ENCODE measurements around the gene NPR2. TPM values are rescaled to one million over a fixed set of nuclear protein-coding genes. Genes with fewer than 3 reads are reported as not detected.

Gene NPR2
- total RNA-seq, 1 donor from 2014 or later, result 24.5 TPM

DNA sequence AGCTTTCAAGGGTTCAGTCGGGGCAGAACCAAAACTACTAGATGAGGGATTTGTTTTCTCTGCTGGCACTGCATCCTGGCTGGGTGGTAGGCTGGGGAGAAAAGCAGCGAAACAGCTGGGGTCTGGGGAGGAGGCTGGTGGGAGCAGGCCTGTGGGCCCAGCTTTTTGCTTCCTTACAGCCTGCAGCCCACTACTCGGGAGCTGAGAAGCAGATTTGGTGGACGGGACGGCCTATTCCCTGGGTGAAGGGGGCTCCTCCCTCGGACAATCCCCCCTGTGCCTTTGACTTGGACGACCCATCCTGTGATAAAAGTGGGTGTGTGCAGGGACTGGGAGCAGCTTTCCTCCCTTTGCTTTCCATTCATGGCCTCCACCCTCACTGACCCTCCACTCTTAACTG is 9.1 kb downstream of the NPR2 start:
- DNase-seq, result no peak

DNA sequence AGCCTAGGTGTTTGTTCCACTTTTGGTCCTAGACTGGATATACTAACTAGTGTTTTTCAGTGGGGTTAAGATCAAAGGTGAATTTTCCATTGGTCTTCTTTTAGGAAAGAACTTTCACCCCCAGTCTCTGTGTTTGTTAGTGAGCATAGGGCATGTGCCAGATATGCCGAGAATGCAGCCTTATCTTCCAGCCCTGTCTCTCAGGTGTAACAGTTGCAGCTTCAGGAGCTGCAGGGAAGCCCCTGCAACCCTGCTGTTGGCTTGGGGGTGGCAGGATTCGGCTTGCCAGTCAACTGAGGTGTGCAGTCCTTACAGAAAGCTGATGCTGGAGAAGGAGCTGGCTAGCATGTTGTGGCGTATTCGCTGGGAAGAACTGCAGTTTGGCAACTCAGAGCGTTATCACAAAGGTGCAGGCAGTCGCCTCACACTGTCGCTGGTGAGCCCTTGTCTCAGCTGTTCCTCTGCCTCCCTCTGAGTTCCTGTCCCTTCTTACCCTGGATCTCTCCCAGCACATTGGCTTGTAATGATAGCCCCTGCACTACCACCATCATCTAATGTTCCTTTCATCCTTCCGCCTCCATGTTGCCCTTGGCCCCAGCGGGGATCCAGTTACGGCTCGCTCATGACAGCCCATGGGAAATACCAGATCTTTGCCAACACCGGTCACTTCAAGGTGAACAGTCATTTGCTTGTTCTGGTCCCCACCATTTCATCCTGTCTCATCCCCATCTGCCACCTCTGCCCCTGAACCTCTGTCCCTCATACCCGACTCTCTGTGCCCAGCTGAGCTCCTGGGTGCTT is 10.1 kb downstream of the NPR2 start:
- DNase-seq, result no peak

DNA sequence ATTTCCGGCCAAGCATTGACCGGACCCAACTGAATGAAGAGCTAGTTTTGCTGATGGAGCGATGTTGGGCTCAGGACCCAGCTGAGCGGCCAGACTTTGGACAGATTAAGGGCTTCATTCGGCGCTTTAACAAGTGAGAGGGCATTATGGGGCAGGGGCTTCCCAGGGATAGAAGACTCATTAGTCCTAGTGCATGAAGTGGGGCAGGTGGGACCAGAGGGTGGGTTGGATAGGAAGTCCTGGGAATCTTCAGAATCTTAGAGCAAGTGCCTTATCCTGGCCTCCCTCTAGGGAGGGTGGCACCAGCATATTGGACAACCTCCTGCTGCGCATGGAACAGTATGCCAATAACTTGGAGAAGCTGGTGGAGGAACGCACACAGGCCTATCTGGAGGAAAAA is 14.7 kb downstream of the NPR2 start:
- no peak for DNase-seq

DNA sequence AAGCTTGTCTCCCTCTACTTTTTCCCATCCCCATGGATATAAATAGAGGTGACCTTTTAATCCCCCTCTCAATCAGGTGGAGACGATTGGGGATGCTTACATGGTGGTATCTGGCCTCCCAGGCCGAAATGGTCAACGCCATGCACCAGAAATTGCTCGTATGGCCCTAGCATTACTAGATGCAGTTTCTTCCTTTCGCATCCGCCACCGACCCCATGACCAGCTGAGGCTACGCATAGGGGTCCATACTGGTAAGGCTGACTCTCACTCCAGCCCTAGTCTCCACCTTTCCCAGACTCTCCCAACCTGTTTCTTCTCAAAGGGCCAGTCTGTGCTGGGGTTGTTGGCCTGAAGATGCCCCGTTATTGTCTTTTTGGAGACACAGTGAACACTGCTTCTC is 17.0 kb downstream of the NPR2 start:
- DNase-seq, result no peak

DNA sequence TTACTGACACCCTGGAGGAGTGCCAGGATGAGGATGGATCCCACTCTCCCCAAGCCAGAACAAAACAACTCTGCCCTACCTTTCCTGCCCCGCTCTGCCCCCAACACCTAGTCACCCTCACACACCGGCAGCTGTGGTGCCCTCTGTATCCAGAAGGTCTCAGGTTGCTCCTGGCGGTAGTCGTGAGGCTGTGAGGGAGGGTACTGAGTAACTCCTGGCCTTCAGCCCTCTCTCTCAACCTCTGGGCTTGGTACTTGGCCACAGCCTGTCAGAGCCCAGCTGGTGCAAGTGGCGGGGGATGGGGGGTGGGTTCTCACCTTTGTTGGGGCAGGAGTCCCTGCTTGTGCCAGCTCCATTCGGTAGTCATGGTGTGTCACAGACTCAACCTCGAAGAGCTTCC is 18.7 kb downstream of the NPR2 start:
- DNase-seq, result no peak

DNA sequence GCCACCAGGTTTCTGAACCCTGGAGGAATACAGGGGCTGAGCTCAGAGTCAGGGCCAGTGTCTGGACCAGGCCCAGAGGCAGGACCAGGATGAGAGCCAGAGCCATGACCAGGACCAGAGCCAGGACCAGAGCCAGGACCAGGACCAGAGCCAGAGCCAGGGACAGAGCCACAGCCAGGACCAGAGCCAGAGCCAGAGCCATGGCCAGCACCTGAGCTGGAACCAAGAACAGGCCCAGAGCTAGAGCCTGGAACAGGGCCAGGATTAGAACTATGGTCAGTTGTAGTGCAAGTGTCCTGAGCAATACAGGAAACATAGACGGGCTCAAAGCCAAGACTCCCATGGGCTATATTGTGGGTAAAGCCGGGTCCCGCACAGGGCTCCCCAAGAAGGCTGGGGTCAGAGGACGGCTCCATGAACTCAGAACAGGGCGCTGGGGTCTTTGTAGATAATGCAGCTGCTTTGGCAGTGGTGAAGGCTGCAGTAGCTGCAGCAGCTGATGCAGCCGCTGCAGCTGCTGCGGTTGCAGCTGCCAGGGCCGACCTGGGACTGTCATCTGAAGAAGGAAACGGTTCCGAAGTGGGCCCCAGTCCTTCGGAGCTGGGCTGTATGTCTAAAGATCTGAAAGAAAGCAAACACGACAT is 20.1 kb downstream of the NPR2 start:
- DNase-seq, result no peak

DNA sequence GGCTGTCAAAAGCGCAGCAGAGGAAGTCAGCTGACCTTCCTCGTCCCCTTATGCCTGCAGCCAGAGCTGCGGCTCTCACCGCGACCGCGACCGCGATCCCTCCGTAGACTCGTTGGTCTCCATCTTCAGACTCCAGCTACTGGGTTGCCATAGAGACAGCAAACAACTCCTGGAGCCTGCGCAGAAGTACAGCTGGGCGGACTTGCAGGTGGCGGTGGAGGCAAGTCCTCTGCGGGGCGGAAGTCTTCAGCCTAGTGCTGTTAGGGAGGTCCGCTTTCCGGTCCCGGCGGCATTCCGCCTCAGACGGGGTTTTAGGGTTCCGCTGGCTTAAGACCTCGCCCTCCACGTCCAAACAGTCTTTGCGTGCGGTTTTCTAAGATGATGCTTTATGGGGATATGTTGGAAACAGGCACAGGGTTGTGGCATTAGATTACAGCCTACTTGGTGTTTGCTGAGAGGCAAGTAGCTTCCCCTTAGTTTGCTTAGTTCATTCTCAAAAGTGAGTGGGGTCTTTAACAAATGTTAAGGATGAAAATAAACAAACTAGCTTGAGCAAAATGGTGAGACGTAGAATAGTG is 20.7 kb downstream of the NPR2 start, which contains the start of gene SPAG8:
Gene SPAG8 (minus strand): TSS at position 238 of the 578 bp plus-strand sequence. CDS start 115 bp downstream, at position 123.
- DNase-seq, result peak; percentile 98

DNA sequence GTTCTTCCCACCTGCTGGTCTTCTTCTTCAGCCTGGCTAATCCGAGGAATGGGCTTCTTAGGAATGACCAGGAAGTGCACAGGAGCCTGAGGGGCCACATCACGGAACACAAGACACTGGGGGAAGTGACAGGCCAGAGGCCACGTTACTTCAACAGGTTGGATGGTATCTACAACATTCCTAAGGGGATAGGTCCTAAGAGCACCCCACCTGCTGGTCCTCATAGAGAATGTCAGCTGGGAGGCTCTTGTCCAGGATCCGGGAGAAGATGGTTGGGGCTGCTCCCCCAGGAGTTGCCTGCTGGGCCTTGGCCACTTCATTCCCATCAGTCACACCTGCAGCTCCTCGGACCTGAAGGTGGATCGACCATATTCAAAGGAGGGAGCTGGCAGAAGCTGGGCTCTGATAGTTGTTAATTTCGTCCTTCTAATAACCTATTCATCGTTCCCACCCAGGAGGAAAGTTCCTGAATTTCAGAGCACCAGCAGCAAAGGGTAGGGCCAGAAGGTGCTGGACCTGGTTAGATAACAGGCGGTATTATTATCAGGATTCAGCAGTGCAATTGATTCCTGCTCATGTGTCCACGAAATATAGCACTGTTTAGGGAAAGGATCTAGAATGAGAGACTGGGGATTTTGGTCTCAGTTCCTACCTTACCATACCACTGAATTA is 22.2 kb downstream of the NPR2 start:
- DNase-seq, result no peak

DNA sequence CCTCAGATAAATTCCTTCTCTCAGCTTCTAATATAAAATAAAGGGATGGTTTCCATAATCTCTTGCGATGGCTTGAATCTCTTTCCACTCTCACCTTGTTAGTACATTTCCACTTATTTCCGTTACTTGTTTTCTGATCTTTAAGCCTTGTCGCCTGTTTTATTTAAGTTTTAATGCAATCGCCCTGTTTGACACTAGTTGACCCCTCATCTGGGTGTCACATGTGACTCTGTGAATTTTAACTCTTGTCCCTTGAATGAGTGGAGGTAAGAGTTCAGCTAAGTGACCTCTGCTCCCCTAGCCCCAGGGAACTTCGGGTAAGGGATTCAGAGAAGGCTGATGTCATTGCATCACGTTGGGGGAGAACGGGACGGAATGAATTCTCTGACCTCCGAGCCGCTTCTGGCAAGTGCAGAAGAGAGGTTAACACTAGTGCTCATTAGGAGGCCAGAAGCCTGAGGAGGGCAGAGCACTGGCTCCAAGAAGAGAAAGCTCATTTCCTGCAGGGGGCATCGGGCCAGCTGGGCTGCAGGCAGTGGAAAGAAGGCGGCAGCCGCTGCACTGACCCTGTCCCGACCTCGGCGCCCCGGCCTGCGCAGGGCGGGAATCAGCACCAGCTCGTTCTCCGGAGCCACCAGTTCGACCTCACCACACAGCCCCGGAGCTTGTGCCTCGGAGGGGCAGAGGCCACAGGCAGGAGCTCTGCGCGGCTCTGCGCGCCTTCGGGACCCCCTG is 22.9 kb downstream of the NPR2 start:
- peak; percentile 84 for DNase-seq

DNA sequence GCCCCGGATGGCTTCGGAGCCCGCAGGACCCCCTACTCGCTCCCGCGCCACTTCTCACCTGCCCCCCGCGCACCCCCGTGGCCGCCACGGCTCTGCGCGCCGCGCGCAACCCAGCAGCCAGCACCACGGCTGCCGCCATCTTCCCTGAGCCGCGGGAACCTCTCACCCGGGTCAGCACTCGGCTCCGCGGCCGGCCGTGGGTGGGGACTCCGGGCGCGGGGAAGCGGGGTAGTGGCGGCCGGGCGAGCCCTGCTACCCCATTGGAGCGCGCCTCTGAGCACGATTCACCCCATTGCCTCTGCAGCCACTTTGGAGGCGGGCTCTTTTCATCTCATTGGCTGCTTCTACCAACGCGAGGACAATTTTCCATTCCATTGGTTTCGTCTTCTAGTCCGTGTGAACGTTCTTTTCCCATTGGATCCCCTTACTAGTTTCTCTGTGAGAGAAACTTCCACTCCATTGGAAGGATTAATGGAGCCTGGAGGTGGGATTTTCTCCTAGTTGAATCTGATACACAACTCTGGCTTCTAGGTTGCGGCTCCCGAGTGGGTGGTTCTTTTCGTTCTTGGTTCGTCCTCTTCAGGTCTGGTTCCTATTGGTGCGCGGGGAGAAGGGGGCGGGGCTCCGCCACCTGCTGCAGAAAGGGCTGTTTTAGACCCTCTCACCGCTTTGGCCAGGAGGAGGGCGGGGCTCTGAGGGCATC is 23.6 kb downstream of the NPR2 start, which contains the start of gene HINT2:
Gene HINT2 (minus strand): TSS at position 202 of the 703 bp plus-strand sequence. CDS start 63 bp downstream, at position 139.
- DNase-seq, result peak; percentile 99

DNA sequence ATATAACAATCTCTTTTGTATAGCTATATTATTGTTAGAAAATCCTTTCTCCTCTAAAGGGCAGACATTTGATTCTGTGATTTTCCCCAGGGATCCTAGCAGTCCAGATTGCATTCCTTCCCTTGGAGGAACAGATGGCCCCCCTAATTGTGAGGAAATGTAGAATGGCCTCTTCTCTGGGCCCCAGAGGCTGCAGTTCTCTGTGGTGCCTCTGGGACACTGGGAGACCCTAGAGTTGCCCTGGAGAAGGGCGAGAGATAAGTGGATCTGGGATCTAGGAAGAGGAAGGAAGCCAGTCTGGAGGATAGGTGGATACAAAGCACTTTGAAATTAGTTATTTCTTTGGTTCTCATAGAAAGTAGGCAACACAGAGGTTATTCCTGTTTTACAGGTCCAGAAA is 25.3 kb downstream of the NPR2 start:
- DNase-seq, result no peak

DNA sequence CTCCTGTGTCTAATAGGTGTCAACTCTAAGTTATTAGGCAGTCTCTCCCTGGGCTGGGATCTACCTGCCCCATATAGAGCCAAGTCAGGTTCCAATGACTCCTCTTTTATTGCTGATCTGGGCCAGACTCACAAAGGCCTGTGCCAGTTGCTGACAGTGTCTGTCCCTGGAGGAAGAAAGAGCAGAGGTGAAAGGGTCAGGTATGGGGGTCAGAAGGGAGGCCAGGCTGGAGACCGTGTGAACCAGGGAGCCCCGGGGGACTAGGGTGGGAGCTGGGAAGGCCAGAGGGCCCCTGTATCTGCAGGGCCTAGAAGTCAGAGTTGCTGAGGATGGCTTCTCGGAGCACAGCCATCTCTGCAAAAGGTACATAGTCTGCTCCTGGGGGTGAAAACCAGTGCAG is 26.9 kb downstream of the NPR2 start:
- no peak for DNase-seq

DNA sequence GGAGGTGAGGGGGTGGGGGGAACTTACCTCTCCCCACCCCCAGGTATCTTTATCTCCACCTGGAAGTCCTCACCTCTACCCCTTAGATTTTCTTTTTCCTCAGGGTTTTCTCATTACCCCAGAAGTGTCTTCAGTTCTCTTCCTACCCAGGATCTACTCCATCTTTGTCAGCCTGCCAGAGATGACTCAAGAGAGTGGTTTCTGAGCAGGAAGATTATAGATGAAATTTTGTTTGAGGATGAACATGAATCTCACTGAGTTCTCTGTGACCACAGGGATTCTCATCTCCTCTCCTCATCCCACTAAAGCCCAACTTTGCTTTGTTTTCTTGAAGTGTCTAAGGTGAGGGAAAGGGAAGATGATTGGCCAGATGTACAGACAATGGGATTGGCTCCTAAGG is 28.7 kb downstream of the NPR2 start:
- DNase-seq, result no peak

DNA sequence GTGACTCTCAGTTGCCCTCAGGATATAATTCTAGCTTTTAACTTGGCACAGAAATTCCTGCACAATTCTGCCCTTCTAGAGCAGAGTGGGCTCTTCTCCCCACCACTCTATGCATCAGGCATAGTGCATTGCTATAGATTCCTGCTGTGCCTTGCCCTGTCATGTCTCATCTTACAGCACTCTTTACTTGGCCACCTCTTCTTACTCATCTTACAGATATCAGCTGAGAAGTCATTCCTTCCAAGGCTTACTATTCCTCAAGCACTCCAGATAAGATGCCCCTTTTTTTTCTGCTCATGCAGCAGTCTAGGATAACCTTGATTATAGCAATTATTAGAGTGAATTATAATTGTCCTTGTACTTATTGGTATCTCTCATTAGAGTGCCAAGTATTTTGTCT is 31.5 kb downstream of the NPR2 start:
- no peak for DNase-seq

DNA sequence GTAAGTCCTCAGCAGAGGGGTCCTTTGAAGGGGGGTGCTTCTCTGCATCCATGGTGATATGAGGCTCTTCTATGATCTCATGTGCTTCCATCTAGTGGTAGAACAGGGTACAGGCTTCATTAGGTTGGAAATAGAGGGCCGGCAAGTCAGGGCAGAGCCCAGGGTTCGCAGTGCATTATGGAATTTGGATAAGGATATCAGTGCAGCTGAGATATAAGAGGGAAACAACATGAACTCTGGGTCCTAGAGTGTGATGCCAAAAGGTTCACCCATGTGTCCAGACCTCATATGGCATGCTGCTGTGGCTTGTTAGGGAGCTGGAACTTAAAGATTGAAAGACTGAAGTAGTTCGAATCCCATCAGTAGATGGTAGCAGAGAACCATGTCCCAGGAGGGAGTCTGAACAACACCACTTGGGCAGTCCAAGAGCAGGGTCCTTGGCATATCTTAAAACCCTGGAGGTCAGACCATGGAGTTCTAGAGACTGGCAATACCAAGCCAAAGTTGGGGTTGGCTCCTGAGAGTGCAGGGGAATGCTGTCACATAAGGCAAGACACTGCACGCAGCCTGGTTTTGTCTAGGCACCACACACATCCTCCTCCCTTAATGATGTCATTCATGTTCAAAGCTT is 34.8 kb downstream of the NPR2 start:
- peak; percentile 74 for DNase-seq

DNA sequence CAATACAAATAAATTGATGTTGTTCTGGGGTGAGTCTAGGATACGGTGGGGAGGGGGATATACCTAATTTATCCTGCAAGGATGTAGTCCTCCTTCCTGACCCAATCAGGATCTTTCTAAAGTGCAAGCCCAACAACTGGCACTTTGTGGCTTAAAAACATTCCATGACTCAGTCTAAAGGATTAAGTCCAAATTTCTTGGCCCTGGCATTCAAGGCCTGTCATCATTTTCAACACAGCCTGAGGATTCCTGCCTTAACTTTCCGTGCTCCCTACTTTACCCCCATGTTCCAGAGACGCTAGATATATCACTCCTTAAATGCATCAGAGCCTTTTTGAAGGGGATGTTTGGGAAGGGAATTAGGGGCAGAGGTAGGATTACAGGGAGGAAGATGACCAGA is 36.1 kb downstream of the NPR2 start:
- no peak for DNase-seq

DNA sequence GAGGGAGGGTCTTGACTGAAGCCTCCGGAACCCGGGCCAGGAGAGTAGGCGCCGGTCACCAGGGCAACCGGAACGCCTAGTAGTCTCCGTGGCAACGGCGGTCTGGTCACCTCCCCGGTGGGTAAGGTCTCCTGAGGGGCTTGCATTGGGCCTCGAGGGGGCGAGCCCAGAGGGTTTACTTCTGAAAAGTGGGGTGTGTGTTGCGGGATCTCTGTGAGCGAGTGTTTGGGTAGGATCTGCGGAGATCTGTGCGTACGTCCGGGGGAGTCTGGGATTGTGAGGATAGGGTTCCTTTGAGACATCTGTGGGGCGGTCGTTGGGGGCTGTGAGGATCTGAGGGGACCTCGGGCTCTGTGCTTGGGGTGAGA is 37.3 kb downstream of the NPR2 start, which contains the start of gene FAM221B:
Gene FAM221B (minus strand): TSS at position 17 of the 368 bp plus-strand sequence. CDS start 2,571 bp downstream, outside the sequence.
- DNase-seq, result no peak

DNA sequence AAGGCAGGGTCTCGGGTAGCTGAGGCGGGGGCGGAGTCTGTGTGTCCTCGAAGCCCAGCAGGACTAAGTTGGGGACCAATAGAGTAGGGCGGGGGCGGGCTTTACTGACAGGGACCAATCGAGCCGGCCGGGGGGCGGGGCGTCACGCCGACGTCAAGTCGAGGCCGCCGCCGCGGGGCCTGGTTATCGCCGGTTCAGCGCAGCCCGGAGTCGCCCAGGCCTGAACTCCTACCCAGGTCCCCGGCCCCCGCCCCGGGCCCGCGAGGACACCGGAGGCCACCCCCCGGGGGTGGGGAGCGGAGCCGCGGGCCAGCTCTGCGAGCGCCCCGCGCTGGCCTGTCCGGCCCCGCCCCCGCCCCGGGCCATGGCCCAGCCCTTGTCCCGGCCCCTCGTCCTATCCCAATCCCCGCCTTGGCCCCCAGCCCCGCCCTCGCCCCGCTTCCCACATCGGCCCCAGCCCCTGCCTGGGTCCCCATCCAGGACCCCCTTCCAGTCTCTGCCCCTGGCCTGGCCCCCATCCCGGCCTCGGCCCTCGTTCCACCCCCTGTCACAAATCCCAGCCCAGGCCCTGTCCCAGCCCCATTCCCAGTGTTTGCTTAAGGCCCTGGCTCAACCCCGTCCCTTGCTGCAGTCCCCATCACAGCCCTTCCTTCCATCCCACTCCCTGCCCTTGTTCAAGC is 37.8 kb downstream of the NPR2 start, which contains the start of gene TMEM8B:
Gene TMEM8B (plus strand): TSS at position 145 of the 680 bp plus-strand sequence. CDS start 220 bp downstream, at position 365.
- peak; percentile 98 for DNase-seq

DNA sequence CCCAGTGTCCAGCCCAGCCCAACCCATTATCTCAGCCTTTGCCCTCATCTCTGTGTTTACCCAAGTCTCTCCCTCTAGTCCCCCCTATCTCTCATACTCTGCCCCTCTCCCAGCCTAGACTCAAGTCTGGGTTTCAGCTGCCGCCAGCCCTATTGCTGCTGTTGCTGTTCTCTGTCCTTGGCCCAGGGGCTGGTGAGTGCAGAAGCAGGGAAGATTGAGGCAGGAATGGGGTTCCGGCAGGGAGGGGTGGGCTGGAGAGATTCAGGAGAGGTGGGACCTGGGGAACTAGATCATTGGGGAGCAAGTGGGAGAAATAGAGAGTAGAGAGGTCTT is 38.3 kb downstream of the NPR2 start:
- no peak for DNase-seq

DNA sequence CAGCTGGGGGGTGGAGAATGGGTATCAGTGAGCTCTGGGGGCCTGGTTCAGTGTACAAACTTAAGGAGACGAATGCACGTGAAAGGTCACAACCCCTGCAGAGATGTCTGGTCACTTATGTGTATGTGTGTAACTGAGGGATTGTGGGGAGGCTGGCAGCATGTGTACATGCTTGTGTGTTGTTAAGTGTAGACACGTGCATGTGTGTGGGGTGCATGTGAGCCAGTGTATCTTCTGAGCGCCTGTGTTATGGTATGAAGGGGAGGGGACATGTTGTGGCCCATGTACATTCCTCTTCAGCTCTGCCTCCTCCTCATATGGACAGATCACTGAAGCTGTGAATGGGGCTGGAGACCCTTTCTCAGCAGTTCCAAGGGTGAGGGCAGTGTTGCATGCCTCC is 39.6 kb downstream of the NPR2 start:
- DNase-seq, result no peak

Data from tongue (tissue), 2 donors.